NCI-H510A (cell line): ENCODE results near the gene CCR2.

Experiments
- DNase-seq: peaks from one replicate; lab custom pipeline; 2025; lab: John Stamatoyannopoulos, UW

The CCR2 gene

GRCh38 chr3:46405301-46406019 is 51.5 kb downstream of the CCR2 start:
- DNase-seq, result peak; percentile 28

GRCh38 chr3:46406443-46406787 is 52.5 kb downstream of the CCR2 start:
- no peak for DNase-seq

- DNase-seq, result no peak
These were observed 53.1 kb downstream of the CCR2 start, which contains the start of the genes CCR5AS and CCRL2 for GRCh38 chr3:46406788-46407611. TSS of gene CCR5AS (minus strand) at chr3:46407066. TSS of gene CCRL2 (plus strand) at chr3:46407259. CDS start at chr3:46408080, 821 bp downstream.

- DNase-seq, result peak; percentile 35
These were observed 54.1 kb downstream of the CCR2 start for GRCh38 chr3:46407970-46408369.

GRCh38 chr3:46408853-46409252 is 54.9 kb downstream of the CCR2 start:
- DNase-seq, result no peak

GRCh38 chr3:46409739-46410489 is 56.0 kb downstream of the CCR2 start:
- no peak for DNase-seq
